ENCODE measurements around the gene RFTN2. TPM values are rescaled to one million over a fixed set of nuclear protein-coding genes. Genes with fewer than 3 reads are reported as not detected.
A peak's percentile ranks its signal among the peaks of the same experiment; 100 is the strongest.
"Not testable (repeated sequence)": the region's sequence is repeated elsewhere in the genome, so short reads cannot be mapped to it uniquely, and the experiment has no call there.

RFTN2 gene, protein sequence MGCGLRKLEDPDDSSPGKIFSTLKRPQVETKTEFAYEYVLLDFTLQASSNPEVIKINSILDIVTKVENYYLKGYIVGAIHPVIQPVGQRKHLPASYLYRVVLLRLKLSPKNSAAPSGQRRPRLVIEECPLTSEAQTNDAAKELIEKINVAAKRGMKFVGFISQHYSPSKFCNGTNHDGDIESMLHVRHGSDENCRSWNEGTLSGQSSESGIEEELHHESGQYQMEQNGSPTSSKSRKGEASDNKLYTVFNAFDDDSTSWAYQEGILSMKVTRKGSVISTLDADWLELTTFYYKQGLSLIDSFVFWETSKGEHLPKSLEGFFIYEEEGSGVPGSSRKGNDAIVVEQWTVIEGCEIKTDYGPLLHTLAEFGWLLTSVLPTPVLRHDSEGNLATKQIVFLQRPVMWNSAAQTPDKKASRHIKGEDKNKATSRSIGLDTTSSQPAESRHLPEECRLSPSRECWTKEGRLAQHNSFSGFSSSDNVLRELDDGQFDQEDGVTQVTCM
- 7.5 TPM for total RNA-seq
- long read RNA-seq, full-length matches to known transcripts: 1 of 1 reads
- long read RNA-seq, partial matches to known transcripts: 0 of 1 reads
- long read RNA-seq, other reads (novel, unspliced or antisense): 0 of 1 reads

DNA sequence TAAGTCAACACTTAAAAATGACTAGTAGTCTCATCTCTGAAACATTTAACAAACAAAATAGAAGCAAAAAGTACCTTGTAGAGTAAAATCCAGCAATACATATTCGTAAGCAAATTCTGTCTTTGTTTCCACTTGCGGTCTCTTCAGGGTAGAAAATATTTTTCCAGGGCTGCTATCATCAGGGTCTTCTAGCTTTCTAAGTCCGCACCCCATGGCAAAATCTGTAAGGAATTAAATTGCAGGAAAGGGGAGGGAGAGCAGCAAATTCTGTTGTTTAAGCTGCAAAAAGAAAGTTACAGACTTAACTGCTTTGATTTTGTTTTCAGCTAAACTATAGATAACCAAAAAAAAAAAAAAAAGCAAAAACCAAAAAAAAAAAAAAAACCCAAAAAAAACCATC lies at the start of gene RFTN2:
Gene RFTN2 (minus strand): TSS at position 342 of the 400 bp plus-strand sequence. CDS start 129 bp downstream, at position 213.
- ATAC-seq (no peak), DNase-seq (ENCODE audit: missing footprints) (no peak)
- intact Hi-C loops (cut with DNase I): no loop called here

DNA sequence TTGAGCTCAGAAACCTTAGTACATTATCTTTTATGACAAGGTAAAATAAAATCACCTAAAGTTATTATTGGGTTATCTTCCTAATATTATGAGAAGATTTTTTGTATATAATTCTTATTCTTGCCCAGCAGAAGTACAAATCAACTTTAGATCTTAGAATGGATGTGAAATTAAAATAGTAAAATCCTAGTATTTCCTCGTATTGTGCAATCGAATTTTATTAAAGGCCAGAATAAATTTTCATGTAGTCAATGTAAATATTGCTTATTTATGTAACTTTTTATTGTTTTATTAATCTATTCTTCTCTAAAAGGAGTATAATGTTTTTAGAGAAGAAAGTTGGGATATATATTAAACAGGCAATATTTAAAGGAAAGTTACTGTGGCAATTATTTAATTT lies 42.5 kb upstream of the RFTN2 start:
- ATAC-seq: no peak
- intact Hi-C loops (cut with DNase I): no loop called here
- no peak for DNase-seq (ENCODE audit: missing footprints)

DNA sequence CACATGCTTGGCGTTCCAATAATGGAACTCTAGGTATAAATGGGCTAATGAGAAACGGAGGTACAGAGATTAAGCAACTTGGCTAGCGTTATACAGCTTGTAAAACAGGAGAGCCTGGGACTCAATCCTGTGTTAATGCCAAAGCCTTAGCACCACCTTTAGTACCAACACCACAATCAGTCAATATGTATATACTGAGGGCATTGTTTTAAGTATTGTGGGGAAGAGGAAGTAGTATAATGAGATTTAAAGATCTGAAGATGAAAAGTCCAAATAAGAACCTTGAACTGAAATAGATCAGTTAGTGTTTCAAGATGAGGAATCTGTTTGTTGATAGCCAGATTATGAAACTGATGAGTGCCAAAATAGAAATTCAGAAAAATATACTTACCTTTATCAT lies 37.9 kb upstream of the RFTN2 start:
- intact Hi-C loops (cut with DNase I): no loop called here
- ATAC-seq: no peak
- no peak for DNase-seq (ENCODE audit: missing footprints)

DNA sequence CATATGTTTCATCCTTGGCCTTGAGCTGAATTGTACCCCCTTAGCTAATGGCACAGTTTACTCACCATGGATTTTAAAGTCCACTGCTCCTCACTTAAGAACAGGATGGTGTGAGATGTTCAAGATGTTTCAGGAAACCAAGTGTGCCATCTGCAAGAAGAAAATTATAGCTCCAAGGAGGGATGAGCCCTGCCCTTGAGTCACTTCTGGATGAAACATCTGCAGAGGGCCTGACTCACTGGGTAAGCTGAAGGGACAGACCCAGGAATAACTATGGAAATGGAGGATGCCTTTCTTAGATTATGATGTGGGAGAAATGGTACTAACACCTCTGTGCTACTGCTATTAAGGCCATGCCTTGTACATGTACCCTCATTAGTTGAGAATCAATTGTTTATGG lies 36.2 kb upstream of the RFTN2 start:
- intact Hi-C loops (cut with DNase I): no loop called here
- DNase-seq (ENCODE audit: missing footprints) (no peak), ATAC-seq (no peak)

DNA sequence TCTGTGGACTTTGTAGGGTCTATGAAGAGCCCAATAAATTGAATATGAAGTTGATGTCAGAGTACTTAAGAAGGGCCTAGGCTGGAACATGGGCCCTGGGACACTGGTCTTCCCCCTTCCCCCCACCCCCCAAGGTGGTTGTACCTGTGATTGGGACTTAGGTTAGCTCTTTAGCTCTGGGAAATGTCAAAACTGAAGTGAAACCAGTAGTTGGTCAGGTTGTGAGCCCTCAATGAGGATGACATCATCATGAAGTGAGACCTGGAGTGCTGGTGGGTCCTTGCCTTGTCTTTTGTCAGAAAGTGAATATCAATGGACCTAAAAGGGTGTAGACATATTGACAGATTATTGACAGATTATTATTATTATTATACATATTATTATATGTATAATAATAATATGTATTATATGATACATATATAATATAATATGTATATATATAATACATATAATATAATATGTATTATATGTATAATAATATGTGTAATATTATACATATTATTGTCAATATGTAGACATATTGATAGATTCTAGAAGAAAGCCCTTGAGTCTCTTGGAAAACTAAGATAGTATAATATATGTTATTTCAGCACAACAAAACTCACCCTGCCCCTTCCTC lies 35.1 kb upstream of the RFTN2 start:
- no peak for DNase-seq (ENCODE audit: missing footprints)
- intact Hi-C loops (cut with DNase I): no loop called here
- ATAC-seq: no peak

DNA sequence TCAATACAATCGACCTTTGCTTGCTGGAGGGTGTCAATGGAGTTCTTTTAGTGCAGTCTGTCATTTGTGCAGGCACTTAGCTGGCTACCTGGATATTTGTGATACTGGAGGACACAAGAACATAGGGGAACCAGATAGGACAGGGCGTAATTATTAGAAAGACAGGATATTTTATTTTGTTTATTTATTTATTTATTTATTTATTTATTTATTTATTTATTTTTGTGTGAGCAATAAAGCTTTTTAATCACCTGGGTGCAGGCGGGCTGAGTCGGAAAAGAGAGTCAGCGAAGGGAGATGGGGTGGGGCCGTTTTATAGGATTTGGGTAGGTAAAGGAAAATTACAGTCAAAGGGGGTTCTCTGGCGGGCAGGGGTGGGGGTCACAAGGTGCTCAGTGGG lies 33.8 kb upstream of the RFTN2 start:
- ATAC-seq; DNase-seq (ENCODE audit: missing footprints): not testable (repeated sequence)
- intact Hi-C loops (cut with DNase I): loop anchor here (5.0 to 10.0 kb wide), 4 partner anchors 194 to 588 kb away; partner anchors contain the start of genes COQ10B and MOB4

DNA sequence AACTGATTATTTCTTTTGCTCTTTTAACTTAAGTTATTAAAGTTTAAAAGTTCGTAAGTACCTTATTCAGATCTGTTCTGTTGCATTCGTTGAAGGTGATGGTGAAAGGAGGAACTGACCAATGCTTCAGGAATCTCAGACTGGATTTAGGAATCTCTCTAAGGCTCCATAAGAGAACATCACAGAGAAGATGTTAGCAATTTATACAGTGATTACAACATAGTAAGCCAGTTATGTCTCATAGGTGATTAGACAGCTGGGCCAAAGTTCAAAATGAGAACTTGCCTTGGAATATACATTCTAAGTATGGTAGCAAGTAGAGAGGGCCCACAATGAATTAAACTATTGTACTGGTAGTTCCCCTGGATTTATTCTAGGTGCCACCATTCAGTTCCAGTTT lies 32.9 kb upstream of the RFTN2 start:
- no peak for ATAC-seq
- intact Hi-C loops (cut with DNase I): loop anchor here (5.0 to 10.0 kb wide), 4 partner anchors 194 to 589 kb away; partner anchors contain the start of genes COQ10B and MOB4

DNA sequence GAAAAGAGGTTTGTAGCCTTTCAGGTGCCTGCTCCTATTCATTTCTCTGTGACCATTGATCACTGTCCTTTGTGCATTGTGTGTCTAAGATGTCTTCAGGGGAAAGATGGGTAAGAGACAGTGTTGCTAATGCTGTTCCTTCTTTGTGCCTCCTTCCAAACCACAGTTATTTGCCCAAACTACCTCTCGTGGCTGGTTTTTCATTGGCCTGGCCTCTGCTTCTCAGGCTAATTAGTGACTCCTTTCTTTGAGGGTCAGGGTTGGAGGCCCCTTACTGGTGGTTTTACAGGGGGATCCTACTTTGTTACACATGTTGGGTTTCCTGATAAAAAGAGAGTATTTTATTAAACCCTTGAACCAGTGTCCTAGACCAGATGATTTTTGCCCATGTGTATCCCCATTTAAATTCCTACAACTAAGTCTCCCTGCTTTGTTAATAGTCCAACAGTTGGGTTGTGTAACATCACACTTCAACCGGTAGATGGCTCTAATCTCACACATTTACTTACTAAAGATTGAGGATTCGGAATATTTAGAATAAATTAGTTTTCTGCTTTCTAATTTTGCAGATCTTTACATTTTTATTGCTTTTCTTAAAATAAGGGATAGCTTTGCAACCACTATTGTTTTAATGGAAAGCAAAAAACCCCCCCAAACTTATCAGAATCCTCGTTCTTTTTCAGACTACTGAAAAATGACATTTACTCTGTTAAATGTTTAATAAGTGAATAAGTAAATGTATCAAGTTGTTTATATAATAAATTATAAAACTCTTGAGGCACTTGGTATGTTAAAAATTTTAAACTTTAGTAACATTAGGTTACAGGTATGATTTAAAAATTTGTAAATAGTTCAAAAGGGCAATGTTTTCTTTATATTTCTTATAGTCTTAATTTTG lies 32.2 kb upstream of the RFTN2 start:
- intact Hi-C loops (cut with DNase I): loop anchor here (2.0 to 10.0 kb wide), 5 partner anchors 71 to 590 kb away; partner anchors contain the start of genes COQ10B and MOB4
- no peak for ATAC-seq
- DNase-seq (ENCODE audit: missing footprints): no peak

More for the DNA sequence above, 32.9 kb upstream of the RFTN2 start:
- no peak for DNase-seq (ENCODE audit: missing footprints)

DNA sequence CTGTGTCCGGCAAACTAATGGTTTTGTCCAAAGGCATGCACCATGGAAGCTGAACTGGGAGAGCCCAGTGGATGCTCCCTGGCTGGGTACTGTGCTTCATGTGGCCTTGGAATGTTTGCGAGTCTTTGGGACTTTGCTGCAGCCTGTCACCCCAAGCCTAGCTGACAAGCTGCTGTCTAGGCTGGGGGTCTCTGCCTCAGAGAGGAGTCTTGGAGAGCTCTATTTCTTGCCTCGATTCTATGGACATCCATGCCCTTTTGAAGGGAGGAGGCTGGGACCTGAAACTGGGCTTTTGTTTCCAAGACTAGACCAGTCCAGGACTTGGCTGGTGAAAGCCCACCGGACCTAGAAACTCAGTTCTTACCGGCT lies 31.4 kb upstream of the RFTN2 start:
- ATAC-seq (no peak), DNase-seq (ENCODE audit: missing footprints) (peak; percentile 35)
- intact Hi-C loops (cut with DNase I): loop anchor here (2.0 to 10.0 kb wide), 5 partner anchors 72 to 590 kb away; partner anchors contain the start of genes COQ10B and MOB4

DNA sequence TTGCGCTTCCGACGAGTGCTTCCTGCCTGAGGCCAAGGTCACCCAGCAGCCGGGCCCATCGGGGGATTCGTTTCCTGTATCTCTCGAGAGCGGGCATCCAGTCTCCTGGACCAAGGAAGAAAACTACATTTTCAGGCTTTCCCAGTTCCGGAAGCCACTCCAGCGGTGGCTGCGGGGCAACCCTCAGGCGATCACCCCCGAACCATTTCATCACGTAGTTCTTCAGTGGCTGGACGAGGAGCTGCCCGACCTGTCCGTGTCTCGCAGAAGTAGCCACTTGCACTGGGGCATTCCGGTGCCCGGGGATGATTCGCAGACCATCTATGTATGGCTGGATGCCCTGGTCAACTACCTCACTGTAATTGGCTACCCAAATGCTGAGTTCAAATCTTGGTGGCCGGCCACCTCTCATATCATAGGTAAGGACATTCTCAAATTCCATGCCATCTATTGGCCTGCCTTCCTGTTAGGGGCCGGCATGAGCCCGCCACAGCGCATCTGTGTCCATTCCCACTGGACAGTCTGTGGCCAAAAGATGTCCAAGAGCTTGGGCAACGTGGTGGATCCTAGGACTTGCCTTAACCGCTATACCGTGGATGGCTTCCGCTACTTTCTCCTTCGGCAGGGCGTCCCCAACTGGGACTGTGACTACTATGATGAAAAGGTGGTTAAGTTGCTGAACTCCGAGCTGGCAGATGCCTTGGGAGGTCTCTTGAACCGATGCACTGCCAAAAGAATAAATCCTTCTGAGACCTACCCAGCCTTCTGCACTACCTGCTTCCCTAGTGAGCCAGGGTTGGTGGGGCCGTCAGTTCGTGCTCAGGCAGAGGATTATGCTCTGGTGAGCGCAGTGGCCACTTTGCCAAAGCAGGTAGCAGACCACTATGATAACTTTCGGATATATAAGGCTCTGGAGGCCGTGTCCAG lies 30.8 kb upstream of the RFTN2 start:
- intact Hi-C loops (cut with DNase I): loop anchor here (2.0 to 10.0 kb wide), 5 partner anchors 73 to 591 kb away; partner anchors contain the start of genes COQ10B and MOB4
- DNase-seq (ENCODE audit: missing footprints) (peak; percentile 50), ATAC-seq (no peak)

DNA sequence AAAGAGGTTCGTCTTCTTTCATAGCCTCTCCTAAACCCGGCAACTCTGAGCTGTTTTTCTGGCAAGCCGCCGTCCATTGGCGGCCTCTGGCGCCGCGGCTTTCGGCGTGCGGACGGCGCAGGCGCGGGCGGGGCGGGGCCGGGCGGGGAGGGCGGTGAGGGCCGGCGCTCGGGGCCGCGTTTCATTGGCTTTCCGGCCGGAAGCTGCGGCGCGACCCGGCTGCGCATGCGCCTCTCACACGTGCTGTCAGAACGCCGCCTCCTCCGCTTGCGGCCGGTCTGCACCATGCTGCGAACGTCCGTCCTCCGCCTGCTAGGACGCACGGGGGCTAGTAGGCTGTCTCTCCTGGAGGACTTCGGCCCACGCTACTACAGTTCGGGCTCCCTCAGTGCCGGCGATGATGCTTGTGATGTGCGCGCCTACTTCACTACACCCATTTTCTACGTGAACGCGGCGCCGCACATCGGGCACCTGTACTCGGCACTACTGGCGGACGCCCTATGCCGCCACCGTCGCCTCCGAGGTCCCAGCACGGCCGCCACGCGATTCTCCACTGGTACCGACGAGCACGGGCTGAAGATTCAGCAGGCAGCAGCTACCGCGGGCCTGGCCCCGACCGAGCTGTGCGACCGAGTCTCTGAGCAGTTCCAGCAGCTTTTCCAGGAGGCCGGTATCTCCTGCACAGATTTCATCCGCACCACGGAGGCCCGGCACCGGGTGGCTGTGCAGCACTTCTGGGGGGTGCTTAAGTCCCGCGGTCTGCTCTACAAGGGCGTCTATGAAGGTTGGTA lies 29.9 kb upstream of the RFTN2 start, which contains the start of gene MARS2:
Gene MARS2 (plus strand): TSS at position 249 of the 791 bp plus-strand sequence. CDS start 37 bp downstream, at position 286.
- intact Hi-C loops (cut with DNase I): loop anchor here (5.0 to 10.0 kb wide), 4 partner anchors 191 to 592 kb away; partner anchors contain the start of genes COQ10B and MOB4
- DNase-seq (ENCODE audit: missing footprints): peak; percentile 97
- ATAC-seq: peak; percentile 96

DNA sequence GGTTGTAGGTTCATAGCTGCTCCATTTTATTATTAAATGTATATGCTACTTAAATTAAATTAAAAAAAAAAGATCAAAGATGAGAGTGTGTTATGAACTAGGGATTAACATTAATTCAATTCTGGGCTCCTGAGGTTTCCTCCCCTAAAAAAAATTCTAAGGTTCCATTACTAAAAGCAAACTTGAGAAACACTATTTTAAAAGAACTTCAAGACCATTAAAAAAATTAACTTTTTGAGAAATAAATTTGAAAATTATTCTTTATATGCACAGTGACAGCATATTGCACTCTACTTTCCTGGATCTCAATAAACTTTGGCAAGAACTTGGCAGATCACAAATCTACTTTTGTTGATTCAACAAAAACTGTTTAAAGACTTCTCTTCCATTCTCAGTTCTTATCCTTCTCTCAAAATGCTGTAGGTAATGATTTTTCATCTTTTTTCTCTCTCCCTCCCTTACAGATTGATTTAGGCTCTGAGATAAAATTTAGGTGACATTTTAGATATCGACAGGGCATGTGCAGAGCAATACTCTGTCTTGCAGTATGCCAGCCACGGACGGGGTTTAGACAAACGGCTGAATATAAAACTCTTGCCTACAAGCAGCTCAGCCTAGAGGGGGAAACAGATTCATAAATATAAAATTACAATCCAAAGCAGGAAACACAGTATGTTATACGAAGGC lies 29.2 kb upstream of the RFTN2 start:
- ATAC-seq (peak; percentile 54), DNase-seq (ENCODE audit: missing footprints) (no peak)
- intact Hi-C loops (cut with DNase I): loop anchor here (5.0 to 10.0 kb wide), 4 partner anchors 190 to 593 kb away; partner anchors contain the start of genes COQ10B and MOB4

DNA sequence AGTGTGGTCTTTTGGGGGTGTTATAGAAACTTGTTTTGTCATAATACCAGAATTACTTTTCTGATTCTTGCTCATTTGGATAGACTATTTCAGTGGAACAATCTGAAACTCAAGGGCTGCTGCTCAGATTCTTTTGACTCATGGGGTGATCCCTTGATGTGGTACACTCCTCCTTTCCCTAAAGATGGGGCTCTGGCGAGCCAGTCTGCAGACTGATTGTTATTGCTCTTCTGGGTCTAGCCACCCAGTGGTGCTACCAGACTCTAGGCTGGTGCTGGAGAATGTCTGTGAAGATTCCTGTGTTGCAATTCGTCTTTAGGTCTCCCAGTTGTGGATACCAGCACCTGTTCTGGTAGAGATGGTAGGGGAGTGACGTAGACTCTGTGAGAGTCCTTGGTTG lies 25.6 kb upstream of the RFTN2 start:
- intact Hi-C loops (cut with DNase I): loop anchor here (10.0 kb wide), 2 partner anchors 186 to 434 kb away; partner anchors contain the start of gene MOB4
- DNase-seq (ENCODE audit: missing footprints): no peak
- no peak for ATAC-seq

DNA sequence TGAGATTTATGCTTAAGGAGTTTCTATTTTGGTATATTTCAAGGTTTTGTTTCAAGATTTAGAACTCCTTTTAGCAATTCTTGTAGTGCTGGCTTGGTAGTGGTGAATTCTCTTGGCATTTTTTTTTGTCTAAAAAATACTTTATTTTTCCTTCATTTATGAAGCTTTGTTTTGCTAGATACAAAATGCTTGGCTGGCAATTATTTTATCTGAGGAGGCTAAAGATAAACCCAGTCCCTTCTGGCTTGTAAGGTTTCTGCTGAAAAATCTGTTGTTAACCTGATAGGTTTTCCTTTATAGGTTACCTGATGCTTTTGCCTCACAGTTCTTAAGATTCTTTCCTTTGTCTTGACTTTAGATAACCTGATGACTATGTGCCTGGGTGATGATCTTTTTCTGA lies 24.3 kb upstream of the RFTN2 start:
- intact Hi-C loops (cut with DNase I): loop anchor here (10.0 kb wide), 2 partner anchors 185 to 435 kb away; partner anchors contain the start of gene MOB4
- DNase-seq (ENCODE audit: missing footprints); ATAC-seq: not testable (repeated sequence)

DNA sequence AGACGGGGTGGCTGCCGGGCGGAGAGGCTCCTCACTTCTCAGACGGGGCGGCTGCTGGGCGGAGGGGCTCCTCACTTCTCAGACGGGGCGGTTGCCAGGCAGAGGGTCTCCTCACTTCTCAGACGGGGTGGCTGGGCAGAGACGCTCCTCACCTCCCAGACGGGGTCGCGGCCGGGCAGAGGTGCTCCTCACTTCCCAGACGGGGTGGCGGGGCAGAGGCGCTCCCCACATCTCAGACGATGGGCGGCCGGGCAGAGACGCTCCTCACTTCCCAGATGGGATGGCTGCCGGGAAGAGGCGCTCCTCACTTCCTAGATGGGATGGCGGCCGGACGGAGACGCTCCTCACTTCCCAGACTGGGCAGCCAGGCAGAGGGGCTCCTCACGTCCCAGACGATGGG lies 21.2 kb upstream of the RFTN2 start:
- intact Hi-C loops (cut with DNase I); DNase-seq (ENCODE audit: missing footprints); ATAC-seq: not testable (repeated sequence)

DNA sequence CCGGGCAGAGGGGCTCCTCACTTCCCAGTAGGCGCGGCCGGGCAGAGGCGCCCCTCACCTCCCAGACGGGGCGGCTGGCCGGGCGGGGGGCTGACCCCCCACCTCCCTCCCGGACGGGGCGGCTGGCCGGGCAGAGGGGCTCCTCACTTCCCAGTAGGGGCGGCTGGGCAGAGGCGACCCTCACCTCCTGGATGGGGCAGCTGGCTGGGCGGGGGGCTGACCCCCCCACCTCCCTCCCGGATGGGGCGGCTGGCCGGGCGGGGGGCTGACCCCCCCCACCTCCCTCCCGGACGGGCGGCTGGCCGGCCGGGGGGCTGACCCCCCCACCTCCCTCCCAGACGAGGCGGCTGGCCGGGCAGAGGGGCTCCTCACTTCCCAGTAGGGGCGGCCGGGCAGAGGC lies 20.6 kb upstream of the RFTN2 start:
- DNase-seq (ENCODE audit: missing footprints); intact Hi-C loops (cut with DNase I); ATAC-seq: not testable (repeated sequence)

All from Right ventricle myocardium inferior (tissue), 1 donor.